ENCODE results near the gene CLEC3A.
"Not testable (repeated sequence)": the region's sequence is repeated elsewhere in the genome, so short reads cannot be mapped to it uniquely, and the experiment has no call there.

Gene CLEC3A

DNA sequence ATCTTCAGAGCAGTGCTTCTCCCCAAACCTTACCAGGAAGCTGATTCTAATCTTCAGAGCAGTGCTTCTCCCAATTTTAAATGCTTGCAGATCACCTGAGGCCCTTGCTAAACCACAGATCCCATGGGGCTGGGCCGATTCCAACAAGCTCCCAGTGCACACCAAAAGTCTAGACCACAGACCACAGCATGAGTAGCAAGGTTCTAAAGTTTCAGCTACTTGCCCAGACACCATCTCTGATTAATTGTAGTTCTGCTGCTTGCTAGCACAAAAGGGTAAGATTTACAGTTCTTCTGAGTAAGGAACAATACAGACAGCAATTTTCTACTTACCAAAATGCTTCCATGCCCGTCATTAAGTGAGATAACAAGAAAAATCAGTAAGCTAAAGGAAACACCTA is 12.2 kb downstream of the CLEC3A start:
- no peak for DNase-seq (ENCODE audit: low read depth)

DNA sequence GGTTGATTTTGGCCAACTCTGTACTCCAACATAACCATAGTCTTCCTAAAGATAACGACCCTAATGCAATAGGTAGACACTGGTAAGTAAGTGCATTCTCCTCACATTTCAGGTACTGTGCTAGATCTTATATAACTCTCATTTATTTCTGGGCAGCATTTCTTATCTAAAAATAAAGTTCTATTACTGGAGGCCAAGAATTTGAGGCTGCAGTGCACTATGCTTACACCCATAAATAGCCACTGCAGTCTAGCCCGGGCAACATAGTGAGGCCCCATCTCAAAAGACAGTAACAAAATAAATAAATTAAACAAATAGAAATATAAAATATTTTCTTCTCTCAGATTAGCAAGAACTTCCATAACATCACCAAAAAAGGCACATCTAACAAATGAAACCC is 12.7 kb downstream of the CLEC3A start:
- DNase-seq (ENCODE audit: low read depth), result no peak

DNA sequence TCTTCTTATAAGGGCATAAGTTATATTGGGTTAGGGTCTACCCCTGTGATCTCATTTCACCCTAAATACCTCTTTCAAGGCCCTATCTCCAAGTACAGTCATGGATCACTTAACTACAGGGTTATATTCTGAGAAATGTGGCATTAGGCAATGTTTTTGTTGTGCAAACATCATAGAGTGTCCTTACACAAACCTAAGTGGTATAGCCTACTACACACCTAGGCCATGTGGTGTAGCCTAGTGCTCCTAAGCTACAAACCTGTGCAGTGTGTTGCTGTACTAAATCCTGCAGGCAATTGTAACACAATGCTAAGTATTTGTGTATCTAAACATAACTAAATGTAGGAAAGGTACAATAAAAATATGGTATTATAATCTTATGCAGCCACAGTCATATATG is 18.0 kb downstream of the CLEC3A start:
- no peak for DNase-seq (ENCODE audit: low read depth)

- no peak for DNase-seq (ENCODE audit: low read depth)
These were observed 23.7 kb downstream of the CLEC3A start for GRCh38 chr16:78045865-78046581.

DNA sequence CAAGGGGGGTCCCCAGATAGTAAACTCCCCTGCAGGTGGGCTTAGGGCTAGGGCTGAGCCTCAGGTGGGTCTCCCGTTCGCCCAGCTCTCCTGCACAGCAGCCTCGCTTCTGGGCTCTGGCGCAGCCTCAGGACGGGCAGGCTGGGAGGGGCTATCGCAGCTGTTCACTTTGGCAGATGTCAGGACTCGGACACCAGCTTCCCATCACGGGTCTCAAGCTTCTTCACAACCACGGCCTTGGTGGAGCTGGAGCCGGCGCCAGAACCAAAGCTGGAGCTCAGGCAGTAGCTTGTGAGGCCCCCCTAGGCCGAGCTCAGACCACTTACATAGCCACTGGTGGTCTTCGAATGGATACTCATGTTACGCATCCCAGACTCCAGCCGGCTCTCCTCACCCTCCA is 26.0 kb downstream of the CLEC3A start:
- DNase-seq (ENCODE audit: low read depth), result no peak

GRCh38 chr16:78050734-78051400 is 28.5 kb downstream of the CLEC3A start:
- DNase-seq (ENCODE audit: low read depth), result no peak

DNA sequence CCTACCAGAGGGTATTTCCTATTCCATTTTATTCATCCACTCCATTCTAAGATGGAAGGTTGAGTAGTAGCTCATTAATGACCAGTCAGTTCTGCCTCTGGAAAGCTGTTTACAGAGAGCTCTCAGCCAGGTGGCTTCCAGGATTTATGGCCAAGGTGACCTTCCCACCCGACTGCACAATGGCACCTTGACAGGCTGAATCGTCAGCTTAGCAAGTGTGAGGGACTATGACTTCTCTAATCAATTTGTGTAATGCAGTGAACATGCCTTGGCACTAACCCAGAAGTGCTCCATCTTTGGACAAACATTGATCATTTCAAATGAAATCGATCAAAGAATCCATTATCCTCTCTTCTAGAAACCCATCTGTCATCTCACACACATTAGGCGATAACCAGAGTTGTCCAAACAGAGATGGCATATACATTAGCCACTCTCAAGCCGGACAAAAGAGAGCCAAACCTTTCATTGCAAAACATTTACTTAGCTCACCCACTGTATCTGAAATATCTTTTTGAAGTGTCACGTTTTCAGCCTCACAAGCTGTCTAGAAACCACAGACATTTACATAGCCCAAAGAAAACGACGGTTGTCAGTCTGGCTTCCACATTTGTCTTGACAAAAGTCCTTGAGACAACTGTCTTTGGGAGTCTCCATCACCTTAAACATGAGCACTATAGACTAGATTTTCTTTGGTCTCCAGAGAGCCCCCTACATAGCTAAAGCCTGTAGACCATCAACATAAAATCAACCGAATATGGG is 35.6 kb downstream of the CLEC3A start:
- no peak for DNase-seq (ENCODE audit: low read depth)

DNA sequence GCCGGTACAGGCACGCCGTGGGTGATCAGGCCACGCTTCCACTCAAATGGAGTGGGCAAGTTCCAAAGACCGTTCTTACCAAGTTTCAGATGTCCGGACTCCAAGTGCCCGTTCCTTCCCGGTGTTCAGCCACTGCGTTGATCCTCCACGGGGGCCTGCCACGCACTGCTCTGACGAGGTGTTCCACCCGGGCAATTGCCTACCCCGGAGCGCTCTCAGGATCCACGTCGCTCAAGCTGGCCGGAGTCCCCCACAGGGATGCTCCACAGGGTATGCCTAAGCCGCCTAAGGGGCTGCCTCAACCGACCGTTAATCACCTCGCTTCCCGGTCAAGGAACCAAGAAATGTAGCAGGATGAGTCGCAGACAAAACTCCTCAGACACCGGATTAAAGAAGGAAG is 37.5 kb downstream of the CLEC3A start:
- not testable (repeated sequence) for DNase-seq (ENCODE audit: low read depth)

- DNase-seq (ENCODE audit: low read depth), result no peak
These were observed 37.9 kb downstream of the CLEC3A start for GRCh38 chr16:78060295-78060694.

- no peak for DNase-seq (ENCODE audit: low read depth)
These were observed 38.5 kb downstream of the CLEC3A start for GRCh38 chr16:78060809-78061208.

GRCh38 chr16:78065319-78065718 is 43.0 kb downstream of the CLEC3A start:
- DNase-seq (ENCODE audit: low read depth), result no peak

- DNase-seq (ENCODE audit: low read depth), result no peak
These were observed 47.6 kb downstream of the CLEC3A start for GRCh38 chr16:78069913-78070312.

GRCh38 chr16:78072275-78072674 is 49.9 kb downstream of the CLEC3A start:
- no peak for DNase-seq (ENCODE audit: low read depth)

- no peak for DNase-seq (ENCODE audit: low read depth)
These were observed 53.5 kb downstream of the CLEC3A start for GRCh38 chr16:78075800-78076199.

GRCh38 chr16:78081341-78081740 is 59.0 kb downstream of the CLEC3A start:
- DNase-seq (ENCODE audit: low read depth), result no peak
